Osteoblast (primary cell): Measurements from ENCODE around the gene TUB. TPM values are rescaled to one million over a fixed set of nuclear protein-coding genes. Genes with fewer than 3 reads are reported as not detected.

Experiments
- DNase-seq: peaks from one replicate; pipeline ENCODE4 v3.0.0; 2011; ENCODE audit warnings: low spot score, mixed read lengths; ENCODE audit not compliant: insufficient read length; ENCODE audit errors: missing footprints
- H2AFZ ChIP-seq: 2 replicates; pipeline ENCODE4 v1.6.0; 2011; ENCODE audit warnings: mild to moderate bottlenecking, low read length
- H3K27ac ChIP-seq: 2 replicates; pipeline ENCODE4 v1.5.1; 2011; ENCODE audit warnings: mild to moderate bottlenecking, low read depth, low read length, moderate library complexity
- H3K27me3 ChIP-seq: 2 replicates; pipeline ENCODE4 v1.6.0; 2012; ENCODE audit warnings: mild to moderate bottlenecking, control low read depth, inconsistent platforms, low read length, moderate library complexity; ENCODE audit not compliant: insufficient read depth
- H3K36me3 ChIP-seq: 2 replicates; pipeline ENCODE4 v1.5.1; 2011; ENCODE audit warnings: mild to moderate bottlenecking, low read length, control low read depth, moderate library complexity; ENCODE audit not compliant: insufficient read depth
- H3K4me1 ChIP-seq: 2 replicates; pipeline ENCODE4 v1.5.1; 2011; ENCODE audit warnings: mild to moderate bottlenecking, low read length, control low read depth, moderate library complexity; ENCODE audit not compliant: insufficient read depth
- H3K4me2 ChIP-seq: 2 replicates; pipeline ENCODE4 v1.6.0; 2011; ENCODE audit warnings: mild to moderate bottlenecking, low read length; ENCODE audit not compliant: insufficient read depth
- H3K4me3 ChIP-seq: fragments of 200-600 bp; sonication (generic); 3 replicates; pipeline ENCODE4 v1.5.1; 2012; ENCODE audit warnings: mild to moderate bottlenecking, low read length, inconsistent platforms; ENCODE audit not compliant: insufficient read depth
- H3K79me2 ChIP-seq: 2 replicates; pipeline ENCODE4 v1.6.0; 2012; ENCODE audit warnings: mild to moderate bottlenecking, low read length, control low read depth, inconsistent platforms; ENCODE audit not compliant: insufficient read depth
- H3K9me3 ChIP-seq: 2 replicates; pipeline ENCODE4 v1.5.1; 2011; ENCODE audit warnings: low read depth, low read length, control low read depth
- H4K20me1 ChIP-seq: 2 replicates; pipeline ENCODE4 v1.6.0; 2012; ENCODE audit warnings: mild to moderate bottlenecking, low read length, control low read depth; ENCODE audit not compliant: insufficient read depth
- CTCF ChIP-seq: IDR thresholded peaks from 2 replicates; pipeline ENCODE4 v1.5.1; 2011; ENCODE audit warnings: mild to moderate bottlenecking, low read depth, low read length, moderate library complexity; ENCODE audit errors: extremely low read depth
- total RNA-seq: library from RNA; depleted of rRNA; stranded (reverse); fragments of >200 nt; gene quantifications from 2 replicates; pipeline ENCODE4 v1.2.3, GENCODE V29; 2012

TUB gene
- total RNA-seq, 1 donor: 23.5 TPM

GRCh38 chr11:8110396-8110795 is 29.4 kb downstream of the TUB start:
- Histone ChIP-seq H3K36me3 (no peaks in the 10 kb centered on the region), H2AFZ (no peak overlapping the region), H3K27me3 (peaks cover 2% of the 10 kb centered on the region), H3K9me3 (no peaks in the 10 kb centered on the region), H3K27ac (no peak overlapping the region), H3K4me2 (no peak overlapping the region), H3K4me3 (no peak overlapping the region), H3K4me1 (no peaks in the 10 kb centered on the region), H3K79me2 (no peaks in the 10 kb centered on the region), H4K20me1 (no peaks in the 10 kb centered on the region)
- no peak for TF ChIP-seq CTCF
- DNase-seq: no peak

GRCh38 chr11:8111636-8112035 is 30.6 kb downstream of the TUB start:
- H3K9me3 ChIP-seq: no peaks in the 10 kb centered on the region
- H2AFZ ChIP-seq: no peak overlapping the region
- no peak for TF ChIP-seq CTCF
- no peak overlapping the region for H3K27ac ChIP-seq
- H3K4me1 ChIP-seq: no peaks in the 10 kb centered on the region
- no peaks in the 10 kb centered on the region for H3K36me3 ChIP-seq
- no peaks in the 10 kb centered on the region for H4K20me1 ChIP-seq
- no peak overlapping the region for H3K4me3 ChIP-seq
- no peak for DNase-seq
- no peaks in the 10 kb centered on the region for H3K79me2 ChIP-seq
- no peak overlapping the region for H3K4me2 ChIP-seq
- H3K27me3 ChIP-seq: peaks cover 2% of the 10 kb centered on the region

DNA sequence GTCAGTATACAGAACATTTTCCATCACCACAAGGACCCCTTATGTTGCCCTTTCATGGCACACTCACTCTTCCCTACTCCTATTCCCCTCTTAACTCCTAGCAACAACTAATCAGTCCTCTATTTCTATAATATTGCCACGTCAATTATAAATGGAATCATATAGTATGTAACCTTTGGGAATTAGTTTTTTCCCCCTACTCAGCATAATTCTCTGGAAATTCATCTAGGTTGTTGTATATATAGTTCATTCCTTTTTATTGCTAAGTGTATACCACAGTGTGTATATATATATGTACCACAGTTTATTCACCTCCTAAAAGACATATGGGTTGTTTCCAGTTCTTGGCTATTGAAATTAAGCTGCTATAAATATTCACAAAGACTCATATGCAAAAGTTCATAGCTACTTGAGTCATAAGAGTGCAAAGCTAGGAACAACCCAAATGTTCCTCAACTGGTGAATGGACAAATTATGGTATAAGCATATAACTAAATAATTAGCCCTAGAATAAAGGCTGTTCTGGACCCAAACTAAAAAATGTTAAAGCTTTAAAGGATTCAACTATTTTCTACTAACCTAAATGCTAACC is 41.3 kb downstream of the TUB start:
- TF ChIP-seq CTCF: no peak

GRCh38 chr11:8126649-8127289 is 45.8 kb downstream of the TUB start:
- no peaks in the 10 kb centered on the region for H3K9me3 ChIP-seq
- H3K27ac ChIP-seq: no peak overlapping the region
- H3K79me2 ChIP-seq: no peaks in the 10 kb centered on the region
- H2AFZ ChIP-seq: no peak overlapping the region
- H3K4me2 ChIP-seq: no peak overlapping the region
- TF ChIP-seq CTCF: no peak
- H3K27me3 ChIP-seq: peaks cover 3% of the 10 kb centered on the region
- no peaks in the 10 kb centered on the region for H4K20me1 ChIP-seq
- no peaks in the 10 kb centered on the region for H3K36me3 ChIP-seq
- H3K4me3 ChIP-seq: no peak overlapping the region
- H3K4me1 ChIP-seq: no peaks in the 10 kb centered on the region
- no peak for DNase-seq

More for the DNA sequence above, 41.3 kb downstream of the TUB start:
- Histone ChIP-seq H3K27me3 (no peaks in the 10 kb centered on the region), H4K20me1 (no peaks in the 10 kb centered on the region), H3K4me2 (no peak overlapping the region), H3K4me1 (no peaks in the 10 kb centered on the region), H3K36me3 (no peaks in the 10 kb centered on the region), H3K27ac (no peak overlapping the region), H3K9me3 (no peaks in the 10 kb centered on the region), H2AFZ (no peak overlapping the region), H3K79me2 (no peaks in the 10 kb centered on the region), H3K4me3 (no peak overlapping the region)
- DNase-seq: no peak
